Osteocyte (in vitro differentiated cells): Measurements from ENCODE around the gene WDR38. TPM values are rescaled to one million over a fixed set of nuclear protein-coding genes. Genes with fewer than 3 reads are reported as not detected.
A peak's percentile ranks its signal among the peaks of the same experiment; 100 is the strongest.
"Not testable (repeated sequence)": the region's sequence is repeated elsewhere in the genome, so short reads cannot be mapped to it uniquely, and the experiment has no call there.

ENCODE experiments used
- DNase-seq: peaks from one replicate; pipeline ENCODE4 v3.0.0; 2021; ENCODE audit warnings: mixed read lengths; ENCODE audit not compliant: unreplicated experiment; ENCODE audit errors: extremely low spot score
- H3K27ac Mint-ChIP-seq: one replicate; pipeline ENCODE4 v1.8.0; 2021; ENCODE audit warnings: mild to moderate bottlenecking, mixed read lengths; ENCODE audit not compliant: unreplicated experiment
- H3K27me3 Mint-ChIP-seq: one replicate; pipeline ENCODE4 v1.8.0; 2021; ENCODE audit warnings: mixed read lengths; ENCODE audit not compliant: unreplicated experiment
- H3K36me3 Mint-ChIP-seq: one replicate; pipeline ENCODE4 v1.8.0; 2021; ENCODE audit warnings: mixed read lengths; ENCODE audit not compliant: unreplicated experiment
- H3K4me1 Mint-ChIP-seq: one replicate; pipeline ENCODE4 v1.8.0; 2021; ENCODE audit warnings: mixed read lengths; ENCODE audit not compliant: unreplicated experiment
- H3K4me3 Mint-ChIP-seq: one replicate; pipeline ENCODE4 v1.8.0; 2021; ENCODE audit warnings: mild to moderate bottlenecking, moderate library complexity, mixed read lengths; ENCODE audit not compliant: unreplicated experiment
- H3K9me3 Mint-ChIP-seq: one replicate; pipeline ENCODE4 v1.8.0; 2021; ENCODE audit warnings: mixed read lengths; ENCODE audit not compliant: unreplicated experiment
- total RNA-seq: library from RNA; stranded (reverse); gene quantifications from 2 replicates; pipeline ENCODE4 v1.2.1, GENCODE V29; 2021
- TF ChIP-seq, protein P1 (sequence below): fragments of 200-600 bp; sonication (generic); IDR thresholded peaks from 2 replicates; pipeline ENCODE4 v1.5.0; 2021; ENCODE audit warnings: antibody characterized with exemption, mild to moderate bottlenecking, moderate library complexity

The WDR38 gene
- total RNA-seq, 1 donor from 2014 or later = not detected

DNA sequence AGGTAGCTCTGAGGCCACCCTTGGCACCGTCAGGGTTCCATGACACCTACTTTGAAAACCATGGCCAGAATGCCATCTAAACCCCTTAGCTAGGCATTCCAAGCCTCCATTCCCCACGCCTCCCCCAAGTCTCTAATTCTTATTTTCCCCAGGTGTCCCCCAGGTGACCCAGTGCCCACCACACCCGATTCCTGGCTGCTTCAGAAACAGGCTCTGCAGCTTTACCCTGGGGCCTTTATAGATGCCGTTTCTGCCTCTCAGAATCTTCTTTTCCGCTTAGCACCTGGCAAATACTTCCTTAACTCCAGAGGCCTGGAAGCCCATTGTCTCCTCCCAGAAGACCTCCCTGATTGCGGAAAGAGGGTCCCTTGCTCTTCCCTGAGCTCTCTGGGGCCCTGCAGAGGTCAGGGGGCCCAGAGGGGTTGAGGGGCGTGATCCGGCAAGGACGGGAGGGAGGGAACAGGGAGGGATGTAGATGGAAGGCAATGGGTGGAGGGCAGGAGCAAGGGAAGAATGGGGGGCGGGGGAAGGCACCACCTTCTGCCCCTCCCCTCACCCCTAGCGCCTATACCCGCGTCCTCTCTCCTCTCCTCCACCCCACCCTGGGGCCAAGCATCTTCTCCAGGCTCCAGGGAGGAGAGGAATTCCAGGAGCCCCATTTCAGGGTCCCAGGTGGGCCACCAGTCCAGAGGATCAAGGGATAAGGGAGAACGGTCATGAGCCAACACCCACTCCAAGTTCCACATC lies 12.0 kb upstream of the WDR38 start:
- H3K27ac Mint-ChIP-seq = no peak overlapping the region
- H3K4me3 Mint-ChIP-seq = no peak overlapping the region
- H3K9me3 Mint-ChIP-seq = no peaks in the 10 kb centered on the region
- no peaks in the 10 kb centered on the region for H3K27me3 Mint-ChIP-seq
- H3K4me1 Mint-ChIP-seq = peaks cover 28% of the 10 kb centered on the region
- no peak for DNase-seq
- H3K36me3 Mint-ChIP-seq = no peaks in the 10 kb centered on the region
- TF ChIP-seq, protein P1, sequence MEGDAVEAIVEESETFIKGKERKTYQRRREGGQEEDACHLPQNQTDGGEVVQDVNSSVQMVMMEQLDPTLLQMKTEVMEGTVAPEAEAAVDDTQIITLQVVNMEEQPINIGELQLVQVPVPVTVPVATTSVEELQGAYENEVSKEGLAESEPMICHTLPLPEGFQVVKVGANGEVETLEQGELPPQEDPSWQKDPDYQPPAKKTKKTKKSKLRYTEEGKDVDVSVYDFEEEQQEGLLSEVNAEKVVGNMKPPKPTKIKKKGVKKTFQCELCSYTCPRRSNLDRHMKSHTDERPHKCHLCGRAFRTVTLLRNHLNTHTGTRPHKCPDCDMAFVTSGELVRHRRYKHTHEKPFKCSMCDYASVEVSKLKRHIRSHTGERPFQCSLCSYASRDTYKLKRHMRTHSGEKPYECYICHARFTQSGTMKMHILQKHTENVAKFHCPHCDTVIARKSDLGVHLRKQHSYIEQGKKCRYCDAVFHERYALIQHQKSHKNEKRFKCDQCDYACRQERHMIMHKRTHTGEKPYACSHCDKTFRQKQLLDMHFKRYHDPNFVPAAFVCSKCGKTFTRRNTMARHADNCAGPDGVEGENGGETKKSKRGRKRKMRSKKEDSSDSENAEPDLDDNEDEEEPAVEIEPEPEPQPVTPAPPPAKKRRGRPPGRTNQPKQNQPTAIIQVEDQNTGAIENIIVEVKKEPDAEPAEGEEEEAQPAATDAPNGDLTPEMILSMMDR = no peak

DNA sequence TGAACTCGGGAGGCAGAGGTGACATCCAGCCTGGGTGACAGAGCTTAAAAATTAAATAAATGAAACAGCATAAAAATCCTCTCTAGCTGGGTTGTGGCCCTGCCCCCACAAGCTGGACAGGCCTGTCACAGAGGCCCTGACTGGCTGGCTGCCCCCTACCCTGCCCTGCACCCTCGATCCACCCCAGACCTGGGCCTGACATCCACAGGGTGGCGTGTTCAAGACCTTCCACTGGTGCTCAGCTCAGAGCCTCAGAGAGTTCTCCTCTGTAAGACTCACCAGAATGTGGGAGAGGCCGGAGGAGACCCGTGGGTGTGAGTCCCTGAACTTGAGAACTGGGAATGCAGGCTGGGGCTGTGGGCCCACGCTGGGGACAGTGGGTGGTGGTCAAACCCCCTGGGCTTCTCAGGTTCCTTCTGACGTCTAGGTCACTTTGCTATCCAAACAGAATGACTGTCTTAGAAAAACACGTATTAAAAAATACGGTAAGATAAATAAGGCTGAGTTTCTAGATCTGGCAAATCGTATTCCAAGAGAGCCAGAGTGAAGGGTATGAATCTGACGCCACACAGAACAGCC lies 9.7 kb upstream of the WDR38 start:
- Mint-ChIP-seq H3K36me3 (no peaks in the 10 kb centered on the region), H3K4me1 (peaks cover 28% of the 10 kb centered on the region), H3K4me3 (no peak overlapping the region), H3K27ac (peak overlapping the region; percentile 79), H3K9me3 (no peaks in the 10 kb centered on the region), H3K27me3 (no peaks in the 10 kb centered on the region)
- TF ChIP-seq, protein P1 = no peak
- DNase-seq = no peak

DNA sequence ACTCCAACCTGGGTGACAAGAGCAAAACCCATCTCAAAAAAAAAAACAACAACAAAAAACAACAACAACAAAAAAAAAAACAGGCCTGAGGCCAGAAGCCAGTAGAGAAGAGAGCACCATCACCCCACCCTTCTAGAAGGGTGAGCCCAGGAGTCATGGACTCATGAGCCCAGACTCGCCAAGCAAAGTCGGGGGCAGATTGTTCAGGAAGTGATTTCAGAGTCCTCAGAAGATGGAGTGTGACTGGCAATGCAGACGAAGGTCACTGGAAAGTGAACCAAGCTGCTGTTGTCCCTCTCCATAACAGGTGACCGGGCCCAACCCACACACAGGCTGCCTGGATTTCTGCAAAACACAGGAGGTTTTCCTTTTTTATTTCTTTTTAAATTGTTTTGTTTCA lies 9.0 kb upstream of the WDR38 start:
- Mint-ChIP-seq H3K4me1 (peaks cover 28% of the 10 kb centered on the region), H3K36me3 (no peaks in the 10 kb centered on the region), H3K9me3 (no peaks in the 10 kb centered on the region), H3K27me3 (no peaks in the 10 kb centered on the region), H3K27ac (peak overlapping the region; percentile 79), H3K4me3 (no peak overlapping the region)
- no peak for DNase-seq
- TF ChIP-seq, protein P1 = no peak

DNA sequence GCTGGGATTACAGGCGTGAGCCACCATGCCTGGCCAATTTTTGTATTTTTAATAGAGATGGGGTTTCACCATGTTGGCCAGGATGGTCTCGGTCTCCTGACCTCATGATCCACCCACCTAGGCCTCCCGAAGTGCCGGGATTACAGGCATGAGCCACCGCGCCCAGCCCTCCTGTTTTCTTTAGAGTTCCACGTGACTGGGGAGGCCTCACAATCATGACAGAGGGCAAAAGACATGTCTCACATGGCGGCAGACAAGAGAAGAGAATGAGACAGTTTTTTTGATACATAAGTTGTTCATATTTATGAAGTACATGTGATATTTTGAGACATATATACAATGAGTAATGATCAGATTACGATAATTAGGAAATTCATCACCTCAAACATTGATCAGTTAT lies 6.8 kb upstream of the WDR38 start:
- H3K36me3 Mint-ChIP-seq, DNase-seq, H3K27me3 Mint-ChIP-seq, H3K9me3 Mint-ChIP-seq, H3K27ac Mint-ChIP-seq, H3K4me3 Mint-ChIP-seq: not testable (repeated sequence)
- H3K4me1 Mint-ChIP-seq = peaks cover 33% of the 10 kb centered on the region

DNA sequence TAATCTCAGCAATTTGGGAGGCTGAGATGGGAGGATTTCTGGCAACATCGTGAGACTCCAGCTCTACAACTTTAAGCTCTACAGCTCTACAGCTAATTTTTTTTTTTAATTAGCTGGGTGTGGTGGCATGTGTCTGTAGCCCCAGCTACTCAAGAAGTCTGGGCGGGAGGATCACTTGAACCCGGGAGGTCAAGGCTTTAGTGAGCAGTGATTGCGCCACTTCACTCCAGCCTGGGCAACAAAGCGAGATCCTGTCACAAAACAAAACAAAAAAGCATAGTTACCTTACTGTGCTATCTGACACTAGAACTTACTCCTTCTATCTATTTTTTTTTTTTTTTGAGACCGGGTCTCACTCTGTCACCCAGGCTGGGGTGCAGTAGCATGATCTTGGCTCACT lies 6.3 kb upstream of the WDR38 start:
- Mint-ChIP-seq H3K27ac (no peak overlapping the region), H3K4me1 (peaks cover 35% of the 10 kb centered on the region), H3K36me3 (no peaks in the 10 kb centered on the region), H3K9me3 (no peaks in the 10 kb centered on the region), H3K27me3 (no peaks in the 10 kb centered on the region), H3K4me3 (no peak overlapping the region)
- TF ChIP-seq, protein P1 = no peak
- no peak for DNase-seq
